Neural progenitor cell (in vitro differentiated cells): Measurements from ENCODE around the gene DGUOK. TPM values are rescaled to one million over a fixed set of nuclear protein-coding genes. Genes with fewer than 3 reads are reported as not detected.

ENCODE experiments used
- DNase-seq: peaks from one replicate; pipeline ENCODE4 v3.0.0-alpha.2; 2016; ENCODE audit warnings: low spot score
- H2AFZ ChIP-seq: fragments of 200-600 bp; sonication (generic); replicated peaks from 2 replicates; pipeline ENCODE4 v1.6.1; 2016; ENCODE audit warnings: antibody characterized with exemption
- H3F3A ChIP-seq: fragments of 200-600 bp; sonication (generic); 2 replicates; pipeline ENCODE4 v1.6.1; 2016; ENCODE audit warnings: antibody characterized with exemption, low read depth
- H3K27ac ChIP-seq: fragments of 200-600 bp; sonication (generic); 2 replicates; pipeline ENCODE4 v1.5.1; 2016; ENCODE audit warnings: mild to moderate bottlenecking
- H3K27me3 ChIP-seq: fragments of 200-600 bp; sonication (generic); 2 replicates; pipeline ENCODE4 v1.6.1; 2016; ENCODE audit warnings: mild to moderate bottlenecking, moderate library complexity
- H3K36me3 ChIP-seq: fragments of 200-600 bp; sonication (generic); 2 replicates; pipeline ENCODE4 v1.5.1; 2016
- H3K4me1 ChIP-seq: fragments of 200-600 bp; sonication (generic); 2 replicates; pipeline ENCODE4 v1.6.1; 2016; ENCODE audit warnings: mixed run types
- H3K4me2 ChIP-seq: fragments of 200-600 bp; sonication (generic); 2 replicates; pipeline ENCODE4 v1.6.1; 2016
- H3K4me3 ChIP-seq: fragments of 200-600 bp; sonication (generic); 2 replicates; pipeline ENCODE4 v1.5.1; 2016
- H3K79me2 ChIP-seq: fragments of 200-600 bp; sonication (generic); 2 replicates; pipeline ENCODE4 v1.6.1; 2016; ENCODE audit warnings: low read depth
- H3K9ac ChIP-seq: fragments of 200-600 bp; sonication (generic); 2 replicates; pipeline ENCODE4 v1.6.1; 2016
- H3K9me3 ChIP-seq: fragments of 200-600 bp; sonication (generic); 2 replicates; pipeline ENCODE4 v1.5.1; 2016; ENCODE audit warnings: low read depth
- H4K20me1 ChIP-seq: fragments of 200-600 bp; sonication (generic); 2 replicates; pipeline ENCODE4 v1.6.1; 2016; ENCODE audit warnings: low read depth
- H3K27ac Mint-ChIP-seq: 3 replicates; pipeline ENCODE4 v1.8.0; 2021; ENCODE audit warnings: mixed read lengths
- H3K27me3 Mint-ChIP-seq: 2 replicates; pipeline ENCODE4 v1.8.0; 2022; ENCODE audit warnings: low read depth, mild to moderate bottlenecking, inconsistent platforms, moderate library complexity, mixed read lengths; ENCODE audit not compliant: insufficient read depth
- H3K36me3 Mint-ChIP-seq: 3 replicates; pipeline ENCODE4 v1.8.0; 2021; ENCODE audit warnings: mixed read lengths
- H3K4me1 Mint-ChIP-seq: 3 replicates; pipeline ENCODE4 v1.8.0; 2021; ENCODE audit warnings: mixed read lengths
- H3K4me3 Mint-ChIP-seq: 3 replicates; pipeline ENCODE4 v1.8.0; 2021; ENCODE audit warnings: mild to moderate bottlenecking, moderate library complexity, mixed read lengths
- H3K9me3 Mint-ChIP-seq: 3 replicates; pipeline ENCODE4 v1.8.0; 2020; ENCODE audit warnings: mixed read lengths
- EZH2 ChIP-seq: fragments of 200-600 bp; sonication (generic); IDR thresholded peaks from 2 replicates; pipeline ENCODE4 v1.6.1; 2017; ENCODE audit warnings: antibody characterized with exemption, mild to moderate bottlenecking, moderate library complexity
- EZH2phosphoT487 ChIP-seq: fragments of 200-600 bp; sonication (generic); IDR thresholded peaks from 2 replicates; pipeline ENCODE4 v1.6.1; 2017; ENCODE audit warnings: antibody characterized with exemption
- total RNA-seq: library from RNA; depleted of rRNA; stranded (reverse); fragments of >200 nt; gene quantifications from 2 replicates; pipeline ENCODE4 v1.2.3, GENCODE V29; 2015; ENCODE audit warnings: low replicate concordance
- TF ChIP-seq, protein P1 (sequence below): fragments of 200-600 bp; sonication (generic); IDR thresholded peaks from 2 replicates; pipeline ENCODE4 v1.5.1; 2017; ENCODE audit warnings: antibody characterized with exemption, mild to moderate bottlenecking

Gene DGUOK
- total RNA-seq, 1 donor from 2014 or later, result 79.0 TPM

DNA sequence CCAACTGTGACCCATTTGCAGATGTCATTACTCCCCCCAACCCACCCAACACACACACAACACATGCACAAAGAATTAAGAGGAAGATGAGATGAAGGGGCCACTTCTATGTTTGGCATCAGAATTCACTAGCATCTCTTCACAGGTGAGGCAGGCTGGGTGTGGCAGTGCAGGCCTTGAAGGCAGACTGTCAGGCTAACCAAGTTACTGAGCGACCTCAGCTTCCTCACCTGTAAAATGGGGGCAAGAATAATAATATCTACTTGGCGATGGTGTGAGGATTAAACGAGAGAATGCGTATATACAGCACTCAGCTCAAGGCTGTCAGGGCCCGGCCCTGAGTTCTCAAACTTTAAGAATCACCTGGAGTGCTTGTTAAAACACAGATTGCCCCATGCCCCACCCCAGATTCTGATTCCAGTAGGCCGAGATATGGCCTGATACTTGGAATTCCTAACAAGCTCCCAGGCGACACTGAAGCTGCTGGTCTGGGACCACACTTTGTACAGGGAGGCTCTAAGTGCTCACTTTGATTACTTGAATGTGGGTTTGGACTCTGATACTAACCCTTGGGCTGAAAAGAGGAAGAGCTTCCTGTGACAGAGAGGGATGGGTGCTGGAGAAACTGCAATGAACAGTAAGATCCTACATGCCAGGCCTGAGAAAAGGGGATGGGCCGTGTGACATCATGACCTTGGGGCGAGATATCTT is 32.8 kb upstream of the DGUOK start:
- no peaks in the 10 kb centered on the region for H3K79me2 ChIP-seq
- H3K36me3 Mint-ChIP-seq, result no peaks in the 10 kb centered on the region
- peaks cover 8% of the 10 kb centered on the region for H3K27me3 Mint-ChIP-seq
- H4K20me1 ChIP-seq, result no peaks in the 10 kb centered on the region
- H3K4me2 ChIP-seq, result no peak overlapping the region
- peaks cover 12% of the 10 kb centered on the region for H3K4me1 ChIP-seq
- no peaks in the 10 kb centered on the region for H3F3A ChIP-seq
- no peaks in the 10 kb centered on the region for H3K27me3 ChIP-seq
- no peaks in the 10 kb centered on the region for H3K9me3 ChIP-seq
- no peak overlapping the region for H3K4me3 Mint-ChIP-seq
- H3K9me3 Mint-ChIP-seq, result no peaks in the 10 kb centered on the region
- no peaks in the 10 kb centered on the region for H3K36me3 ChIP-seq
- no peak overlapping the region for H3K9ac ChIP-seq
- TF ChIP-seq, protein P1, sequence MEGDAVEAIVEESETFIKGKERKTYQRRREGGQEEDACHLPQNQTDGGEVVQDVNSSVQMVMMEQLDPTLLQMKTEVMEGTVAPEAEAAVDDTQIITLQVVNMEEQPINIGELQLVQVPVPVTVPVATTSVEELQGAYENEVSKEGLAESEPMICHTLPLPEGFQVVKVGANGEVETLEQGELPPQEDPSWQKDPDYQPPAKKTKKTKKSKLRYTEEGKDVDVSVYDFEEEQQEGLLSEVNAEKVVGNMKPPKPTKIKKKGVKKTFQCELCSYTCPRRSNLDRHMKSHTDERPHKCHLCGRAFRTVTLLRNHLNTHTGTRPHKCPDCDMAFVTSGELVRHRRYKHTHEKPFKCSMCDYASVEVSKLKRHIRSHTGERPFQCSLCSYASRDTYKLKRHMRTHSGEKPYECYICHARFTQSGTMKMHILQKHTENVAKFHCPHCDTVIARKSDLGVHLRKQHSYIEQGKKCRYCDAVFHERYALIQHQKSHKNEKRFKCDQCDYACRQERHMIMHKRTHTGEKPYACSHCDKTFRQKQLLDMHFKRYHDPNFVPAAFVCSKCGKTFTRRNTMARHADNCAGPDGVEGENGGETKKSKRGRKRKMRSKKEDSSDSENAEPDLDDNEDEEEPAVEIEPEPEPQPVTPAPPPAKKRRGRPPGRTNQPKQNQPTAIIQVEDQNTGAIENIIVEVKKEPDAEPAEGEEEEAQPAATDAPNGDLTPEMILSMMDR, result no peak
- TF ChIP-seq EZH2, result no peak
- TF ChIP-seq EZH2phosphoT487, result no peak
- H3K4me3 ChIP-seq, result no peak overlapping the region
- H2AFZ ChIP-seq, result no peak overlapping the region
- H3K4me1 Mint-ChIP-seq, result peaks cover 4% of the 10 kb centered on the region
- DNase-seq, result no peak
- H3K27ac ChIP-seq, result no peak overlapping the region
- H3K27ac Mint-ChIP-seq, result peak overlapping the region; percentile 74

DNA sequence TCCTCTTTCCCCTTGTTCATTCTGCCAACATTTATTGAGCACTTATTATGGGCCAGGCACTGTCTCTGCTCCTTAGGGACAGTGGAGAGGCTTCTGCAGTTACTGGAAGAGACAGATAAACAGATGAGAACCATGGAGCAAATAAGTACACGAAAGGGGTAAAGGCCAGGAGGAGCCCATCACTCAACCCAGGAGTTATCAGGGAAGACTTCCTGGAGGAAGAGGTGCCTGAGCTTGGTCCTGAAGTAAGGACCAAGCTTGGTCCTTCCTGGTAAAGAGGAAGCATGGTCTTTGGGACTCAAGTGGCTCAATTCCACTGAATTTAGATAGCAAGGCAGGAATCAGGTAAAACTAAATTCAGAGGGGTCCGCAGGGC is 32.2 kb upstream of the DGUOK start:
- no peak overlapping the region for H3K4me2 ChIP-seq
- H4K20me1 ChIP-seq, result no peaks in the 10 kb centered on the region
- no peak overlapping the region for H3K27ac Mint-ChIP-seq
- no peaks in the 10 kb centered on the region for H3K27me3 ChIP-seq
- H3K27me3 Mint-ChIP-seq, result peaks cover 8% of the 10 kb centered on the region
- TF ChIP-seq EZH2phosphoT487 (no peak), EZH2 (no peak)
- TF ChIP-seq, protein P1, result no peak
- H3K36me3 ChIP-seq, result no peaks in the 10 kb centered on the region
- H3K36me3 Mint-ChIP-seq, result no peaks in the 10 kb centered on the region
- no peak overlapping the region for H3K4me3 Mint-ChIP-seq
- H3K9me3 ChIP-seq, result no peaks in the 10 kb centered on the region
- no peaks in the 10 kb centered on the region for H3K79me2 ChIP-seq
- H3K9ac ChIP-seq, result no peak overlapping the region
- H3K4me1 ChIP-seq, result peaks cover 12% of the 10 kb centered on the region
- no peaks in the 10 kb centered on the region for H3K9me3 Mint-ChIP-seq
- peaks cover 4% of the 10 kb centered on the region for H3K4me1 Mint-ChIP-seq
- H3K27ac ChIP-seq, result no peak overlapping the region
- DNase-seq, result no peak
- no peaks in the 10 kb centered on the region for H3F3A ChIP-seq
- H2AFZ ChIP-seq, result no peak overlapping the region
- H3K4me3 ChIP-seq, result no peak overlapping the region

DNA sequence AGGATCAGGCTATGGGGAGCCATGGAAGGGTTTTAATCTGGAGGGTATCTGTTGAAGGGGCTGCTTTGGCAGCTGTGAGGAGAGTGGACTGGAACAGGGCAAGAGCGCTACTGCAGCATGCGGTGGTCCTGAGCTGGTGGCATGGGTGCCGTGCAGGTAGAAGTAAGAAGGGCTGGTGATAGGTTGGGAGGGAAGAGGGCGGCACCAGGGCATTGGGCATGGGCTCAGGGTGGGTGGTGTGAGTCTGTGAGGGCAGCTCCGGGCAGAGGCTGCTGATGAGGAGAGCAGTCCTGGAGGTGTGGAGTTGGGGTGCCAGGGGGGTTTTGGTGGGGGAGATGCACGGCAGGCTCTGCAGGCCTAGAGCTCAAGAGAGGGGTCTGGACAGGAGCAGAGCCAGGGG is 31.8 kb upstream of the DGUOK start:
- Histone ChIP-seq H3K4me3 (no peak overlapping the region), H3K27me3 (no peaks in the 10 kb centered on the region), H3K9ac (no peak overlapping the region), H2AFZ (no peak overlapping the region), H3K79me2 (no peaks in the 10 kb centered on the region), H3K36me3 (no peaks in the 10 kb centered on the region), H3K9me3 (no peaks in the 10 kb centered on the region), H3K27ac (no peak overlapping the region), H4K20me1 (no peaks in the 10 kb centered on the region), H3K4me1 (peaks cover 12% of the 10 kb centered on the region), H3K4me2 (no peak overlapping the region), H3F3A (no peaks in the 10 kb centered on the region)
- no peaks in the 10 kb centered on the region for H3K36me3 Mint-ChIP-seq
- H3K9me3 Mint-ChIP-seq, result no peaks in the 10 kb centered on the region
- no peak overlapping the region for H3K4me3 Mint-ChIP-seq
- H3K27me3 Mint-ChIP-seq, result peaks cover 8% of the 10 kb centered on the region
- peaks cover 4% of the 10 kb centered on the region for H3K4me1 Mint-ChIP-seq
- TF ChIP-seq EZH2phosphoT487 (no peak), EZH2 (no peak)
- TF ChIP-seq, protein P1, result no peak
- no peak for DNase-seq
- H3K27ac Mint-ChIP-seq, result no peak overlapping the region
